ENCODE measurements around the gene LRRC10.

Gene LRRC10, protein sequence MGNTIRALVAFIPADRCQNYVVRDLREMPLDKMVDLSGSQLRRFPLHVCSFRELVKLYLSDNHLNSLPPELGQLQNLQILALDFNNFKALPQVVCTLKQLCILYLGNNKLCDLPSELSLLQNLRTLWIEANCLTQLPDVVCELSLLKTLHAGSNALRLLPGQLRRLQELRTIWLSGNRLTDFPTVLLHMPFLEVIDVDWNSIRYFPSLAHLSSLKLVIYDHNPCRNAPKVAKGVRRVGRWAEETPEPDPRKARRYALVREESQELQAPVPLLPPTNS

DNA sequence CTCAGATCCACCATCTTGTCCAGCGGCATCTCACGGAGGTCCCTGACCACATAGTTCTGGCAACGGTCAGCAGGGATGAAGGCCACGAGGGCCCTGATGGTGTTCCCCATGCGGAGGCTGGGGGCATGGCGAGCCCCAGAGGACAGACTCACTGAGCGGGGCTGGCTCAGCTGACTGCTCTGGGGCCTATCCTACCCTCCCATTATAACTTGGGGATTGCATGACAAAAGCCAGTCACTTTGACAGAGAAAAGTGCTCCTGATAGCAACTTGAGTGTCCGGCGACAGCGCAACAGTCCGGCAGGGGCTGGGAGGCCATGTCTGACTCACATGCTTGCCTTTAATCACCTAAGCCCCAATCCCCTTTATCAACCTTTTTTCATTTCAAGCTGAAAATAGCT, at the start of gene LRRC10:
LRRC10 (minus strand) TSS at position 179 of the 400 bp plus-strand sequence; CDS start at position 110, 69 bp downstream.
- DNase-seq (ENCODE audit: extremely low read depth in 1 of 2, low read depth in 1 of 2) = no peak

DNA sequence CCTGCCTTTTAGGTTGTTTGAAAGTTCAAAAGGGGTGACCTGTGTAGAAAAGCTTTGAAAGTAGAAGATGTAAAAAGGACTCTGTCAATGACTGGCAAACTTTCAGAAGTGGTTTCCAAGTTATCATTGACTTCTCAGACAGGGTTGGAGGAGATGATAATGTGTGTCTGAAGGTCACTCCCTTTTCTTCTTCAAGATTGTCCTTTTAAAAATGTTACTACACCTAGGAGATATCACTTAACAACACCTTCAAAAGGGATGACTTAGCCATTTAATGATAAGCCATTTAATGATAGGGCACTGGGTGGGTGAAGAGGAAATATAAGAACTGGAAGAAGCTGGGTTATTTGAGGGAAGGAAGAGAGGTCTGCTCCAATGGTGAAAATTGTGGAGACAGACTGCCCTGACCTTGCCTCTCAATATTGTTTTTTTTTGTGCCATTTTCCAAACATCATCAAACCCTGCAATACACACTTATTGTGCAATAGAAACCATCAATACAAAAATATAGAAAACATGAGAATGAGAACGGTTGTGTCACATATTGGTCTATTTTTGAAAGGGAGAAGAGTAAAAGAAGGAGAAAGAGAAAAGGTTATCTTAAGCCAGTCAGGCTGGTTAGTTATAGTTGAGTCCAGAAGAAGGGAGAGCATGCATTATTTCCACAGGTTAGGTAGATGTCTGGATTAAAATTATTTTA, 49.6 kb upstream of the LRRC10 start:
- no peak for DNase-seq (ENCODE audit: extremely low read depth in 1 of 2, low read depth in 1 of 2)

DNA sequence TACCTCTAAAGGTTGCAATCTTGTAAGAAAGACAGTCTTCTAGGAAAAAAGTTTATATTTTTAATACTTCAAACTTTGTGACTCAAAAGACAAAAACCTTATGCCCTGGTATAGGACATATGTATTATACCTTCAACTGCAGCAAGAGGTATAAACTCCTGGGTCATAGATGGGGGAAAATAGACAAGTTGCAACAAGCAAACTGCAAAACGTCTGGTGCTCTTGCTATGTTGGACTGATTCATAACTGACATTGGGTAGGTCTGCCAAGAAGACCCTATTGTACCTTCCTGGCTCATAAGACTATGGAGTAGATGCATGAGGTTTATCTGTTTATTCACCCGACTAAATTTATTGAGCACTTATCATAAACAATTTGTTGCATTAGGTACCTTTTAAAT, 47.5 kb upstream of the LRRC10 start:
- no peak for DNase-seq (ENCODE audit: extremely low read depth in 1 of 2, low read depth in 1 of 2)

DNA sequence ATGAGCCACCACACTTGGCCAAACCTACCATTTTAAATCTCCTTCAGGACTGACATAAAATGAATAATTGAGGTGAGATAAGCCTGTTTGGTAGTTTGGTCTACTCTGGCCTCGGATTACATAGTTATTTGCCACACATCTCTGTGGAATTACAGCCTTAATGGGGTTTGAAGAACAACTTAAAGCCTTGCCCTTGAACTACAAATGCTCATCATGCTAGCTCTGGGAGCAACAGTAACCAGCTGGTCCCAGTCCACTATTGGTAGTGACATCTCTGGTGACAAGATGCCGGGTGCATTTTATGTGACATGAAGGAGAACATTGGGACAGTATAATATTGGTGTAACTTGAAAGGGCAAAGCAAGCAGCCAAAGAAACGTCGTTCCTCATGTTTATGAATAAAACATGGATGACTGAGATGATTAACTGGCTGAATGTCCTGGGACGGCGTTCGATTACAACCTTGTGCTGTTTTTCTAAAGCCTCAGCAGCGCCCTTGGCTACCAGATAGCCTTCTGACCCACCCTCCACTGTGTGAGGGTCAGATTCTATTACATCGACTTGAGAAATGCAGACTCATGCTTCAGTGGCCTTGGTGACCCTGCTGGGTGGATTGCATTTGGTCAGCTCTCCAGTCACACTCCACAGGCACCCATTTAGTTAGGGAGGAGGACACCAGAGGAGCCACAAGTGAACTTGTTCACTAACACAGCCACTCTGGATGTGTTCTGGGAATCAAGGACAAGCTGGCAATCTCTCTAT, 46.9 kb upstream of the LRRC10 start:
- DNase-seq (ENCODE audit: extremely low read depth in 1 of 2, low read depth in 1 of 2) = no peak

DNA sequence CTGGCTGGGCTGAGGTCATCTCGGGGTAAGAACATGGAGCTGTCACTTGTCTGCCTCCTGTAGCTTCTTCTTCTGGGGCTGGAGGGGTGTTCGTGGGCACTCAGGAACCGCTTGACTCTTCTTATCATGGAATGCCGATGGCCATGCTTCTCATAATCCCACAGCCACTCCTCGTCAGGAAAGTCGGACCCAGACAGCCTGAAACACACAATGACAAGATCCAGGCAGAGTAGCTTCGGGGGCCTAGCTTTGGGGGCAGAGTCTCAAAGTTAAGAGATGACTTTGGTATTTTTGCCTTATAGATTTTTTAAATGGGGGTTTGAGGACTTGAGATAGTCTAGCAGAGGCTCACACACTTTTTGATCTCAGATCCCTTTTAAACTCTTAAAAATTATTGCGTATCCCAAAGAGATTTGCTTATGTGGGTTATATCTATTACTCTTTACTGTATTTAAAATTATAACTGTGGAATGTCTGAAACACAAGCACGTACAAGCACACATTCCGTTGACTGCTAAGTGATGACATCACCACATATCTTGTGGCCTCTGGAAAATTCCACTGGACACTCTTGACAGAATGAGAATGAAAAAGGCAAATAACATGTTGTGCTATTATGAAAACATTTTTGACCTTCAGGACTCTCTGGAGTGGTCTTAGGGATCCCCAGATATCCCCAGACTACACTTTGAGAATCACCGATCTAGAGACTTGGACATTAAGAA, 45.1 kb upstream of the LRRC10 start:
- DNase-seq (ENCODE audit: extremely low read depth in 1 of 2, low read depth in 1 of 2) = no peak

DNA sequence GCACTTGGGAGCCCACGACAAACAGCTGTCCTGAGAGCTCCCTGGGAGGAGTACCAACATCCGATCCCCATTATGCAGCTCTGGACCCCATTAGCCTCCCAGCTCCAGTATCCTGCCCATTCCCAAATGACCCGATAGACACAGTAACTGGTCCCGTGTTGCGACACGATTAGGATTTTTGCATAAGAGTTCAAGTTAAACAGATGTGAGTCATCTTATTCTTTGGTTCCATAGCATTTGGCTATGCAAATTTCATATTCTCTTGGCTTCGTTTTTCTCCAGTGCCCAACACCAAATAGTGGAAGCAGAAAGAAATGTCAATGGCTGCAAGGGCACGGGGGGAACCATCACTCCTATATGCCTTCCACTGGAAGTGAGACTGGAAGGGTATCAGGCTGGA, 43.0 kb upstream of the LRRC10 start:
- DNase-seq (ENCODE audit: extremely low read depth in 1 of 2, low read depth in 1 of 2) = no peak

DNA sequence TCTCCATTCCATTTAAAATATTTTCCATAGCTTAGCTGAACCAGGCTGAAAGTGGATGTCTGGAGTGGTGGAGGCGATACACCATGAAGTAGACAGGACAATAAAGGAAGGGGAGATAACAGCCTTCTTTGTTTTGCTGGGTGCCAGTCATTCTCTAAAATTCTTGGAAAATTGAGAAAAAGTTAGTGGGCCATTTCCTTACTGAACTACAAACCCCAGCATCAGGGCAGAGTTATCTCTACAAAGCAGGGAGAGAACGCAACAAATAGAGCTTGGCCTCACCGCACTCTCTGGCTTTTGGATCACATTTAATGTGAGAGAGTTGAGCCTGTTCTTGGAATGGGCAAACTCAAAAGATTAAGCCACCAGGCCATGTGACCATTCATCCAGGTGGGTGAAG, 41.2 kb upstream of the LRRC10 start:
- DNase-seq (ENCODE audit: extremely low read depth in 1 of 2, low read depth in 1 of 2) = no peak

DNA sequence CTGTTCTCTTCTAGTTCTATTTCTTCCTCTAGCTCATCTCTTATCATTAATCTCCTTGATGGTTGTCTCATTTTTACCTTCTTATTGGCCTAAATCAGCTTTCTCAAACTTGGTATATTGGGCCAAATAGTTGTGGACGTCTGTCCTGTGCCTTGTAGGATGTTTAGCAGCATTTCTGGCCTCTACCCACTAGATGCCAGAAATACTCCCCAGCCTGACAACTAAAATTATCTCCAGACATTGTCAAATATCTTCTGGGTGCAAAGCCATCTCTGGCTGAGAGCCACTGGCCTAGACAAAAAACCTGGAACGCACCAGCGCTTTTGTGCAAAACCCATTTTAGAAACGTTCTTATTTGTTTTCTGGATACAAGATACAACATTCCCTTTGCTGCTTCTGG, 38.8 kb upstream of the LRRC10 start:
- no peak for DNase-seq (ENCODE audit: extremely low read depth in 1 of 2, low read depth in 1 of 2)

DNA sequence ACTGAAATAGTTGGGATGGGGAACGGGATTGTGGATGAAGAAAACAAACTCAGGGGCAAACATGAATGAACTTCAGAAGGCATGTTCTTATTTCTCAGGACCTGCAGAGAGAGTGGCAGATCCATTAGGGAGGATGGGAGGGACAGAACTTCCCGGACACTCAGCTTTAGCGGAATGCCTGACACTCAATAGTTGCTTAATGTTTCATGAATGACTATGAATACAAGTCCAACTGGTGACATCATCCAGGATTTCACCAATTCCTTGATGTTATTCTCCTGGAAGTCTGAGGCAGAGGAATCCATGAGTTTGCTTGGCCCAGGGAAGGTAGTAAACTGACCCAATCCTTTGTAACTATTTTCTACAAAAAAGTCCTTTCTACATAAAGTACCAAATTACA, 37.8 kb upstream of the LRRC10 start:
- DNase-seq (ENCODE audit: extremely low read depth in 1 of 2, low read depth in 1 of 2) = no peak

DNA sequence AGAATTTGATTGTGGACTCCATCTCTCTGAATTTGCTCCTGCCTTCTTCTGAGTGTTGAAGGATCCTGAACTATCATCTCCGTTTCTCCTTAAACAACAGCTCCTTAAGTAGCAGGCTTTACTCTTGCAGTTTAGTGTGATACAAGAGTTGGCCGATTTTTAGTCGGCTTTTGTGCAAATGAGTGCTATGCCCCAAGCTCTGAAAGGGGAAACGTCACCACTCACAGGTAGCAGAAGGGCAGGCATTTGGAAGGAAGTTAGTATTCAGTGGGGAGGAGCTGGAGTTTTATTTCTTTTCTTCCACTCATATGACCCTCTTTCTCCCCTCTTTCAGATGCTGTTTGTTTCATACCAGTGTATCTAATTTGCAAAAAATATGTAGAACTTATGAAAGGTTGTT, 36.5 kb upstream of the LRRC10 start:
- DNase-seq (ENCODE audit: extremely low read depth in 1 of 2, low read depth in 1 of 2) = no peak

DNA sequence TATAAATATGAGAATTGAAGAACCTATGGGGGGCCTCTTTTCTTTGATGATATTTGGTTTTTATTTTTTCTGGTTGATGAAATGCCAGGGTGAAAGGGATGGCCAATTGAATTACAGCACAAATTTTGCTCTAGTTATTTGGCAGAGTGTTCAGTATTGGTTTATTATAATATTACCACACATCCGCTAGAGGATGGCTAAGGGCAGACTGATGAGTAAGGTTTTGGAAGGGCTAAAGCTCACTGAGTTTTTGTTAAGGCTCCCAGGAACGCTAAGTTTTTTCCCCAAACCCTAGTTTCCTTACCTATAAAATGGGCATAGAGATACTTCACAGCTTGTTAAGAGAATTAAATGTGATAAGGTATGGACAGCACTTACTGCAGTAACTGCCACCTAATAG, 34.3 kb upstream of the LRRC10 start:
- no peak for DNase-seq (ENCODE audit: extremely low read depth in 1 of 2, low read depth in 1 of 2)

DNA sequence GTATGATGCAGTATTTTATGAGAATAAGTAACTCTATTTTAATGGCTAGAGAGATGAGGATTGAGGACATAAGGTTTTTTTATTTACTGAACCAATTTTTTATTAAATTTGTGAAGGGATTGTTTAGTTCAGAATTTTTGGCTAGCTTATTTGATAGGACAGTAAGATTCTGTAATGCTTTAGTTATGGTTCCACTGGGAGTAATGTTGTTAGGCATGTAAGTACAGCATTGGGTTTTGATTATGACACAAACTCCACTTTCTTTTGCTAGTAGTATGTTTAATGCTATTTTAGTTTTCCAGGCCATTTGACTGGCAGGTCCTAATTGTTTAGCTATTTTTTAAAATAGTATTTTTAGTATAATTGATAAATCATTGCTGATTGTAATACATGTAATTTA, 33.8 kb upstream of the LRRC10 start:
- no peak for DNase-seq (ENCODE audit: extremely low read depth in 1 of 2, low read depth in 1 of 2)

DNA sequence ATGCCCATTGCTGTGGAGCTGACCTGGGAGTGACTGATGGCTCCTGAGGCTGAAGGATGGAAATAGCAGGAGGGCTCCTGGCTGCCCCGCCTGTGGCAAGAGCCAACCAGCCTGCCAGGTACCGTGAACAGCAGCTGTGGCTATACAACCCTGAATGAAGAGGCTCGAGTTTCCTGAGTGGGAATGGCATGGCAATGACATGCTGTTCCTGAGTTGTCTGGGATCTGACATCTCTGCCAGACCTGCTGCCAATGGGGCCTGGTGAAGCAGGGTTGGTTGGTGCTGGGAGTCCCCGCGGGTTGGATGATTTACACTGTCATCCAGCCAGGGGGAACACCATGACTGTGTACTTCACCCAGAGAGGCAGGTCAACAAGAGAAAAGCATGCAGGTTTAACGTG, 31.8 kb upstream of the LRRC10 start:
- DNase-seq (ENCODE audit: extremely low read depth in 1 of 2, low read depth in 1 of 2) = no peak

DNA sequence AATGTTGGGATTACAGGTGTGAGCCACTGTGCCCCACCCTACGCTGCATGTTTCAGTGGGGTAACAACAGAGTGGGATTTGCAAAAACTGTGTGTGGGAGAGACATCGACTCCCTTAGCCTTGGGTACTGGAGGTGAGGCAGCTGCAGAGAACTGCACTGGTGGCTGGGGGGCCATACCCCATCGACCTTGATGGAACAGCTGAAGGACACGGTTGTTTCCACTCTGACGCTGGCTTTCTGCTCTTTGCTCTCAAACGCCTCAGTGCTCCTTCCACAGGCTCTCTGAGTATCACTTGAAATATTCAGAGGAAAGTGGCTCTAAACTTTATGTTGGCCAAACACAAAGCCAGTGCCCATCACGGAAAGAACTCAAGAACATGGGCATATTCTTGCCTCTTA, 30.8 kb upstream of the LRRC10 start:
- DNase-seq (ENCODE audit: extremely low read depth in 1 of 2, low read depth in 1 of 2) = no peak

DNA sequence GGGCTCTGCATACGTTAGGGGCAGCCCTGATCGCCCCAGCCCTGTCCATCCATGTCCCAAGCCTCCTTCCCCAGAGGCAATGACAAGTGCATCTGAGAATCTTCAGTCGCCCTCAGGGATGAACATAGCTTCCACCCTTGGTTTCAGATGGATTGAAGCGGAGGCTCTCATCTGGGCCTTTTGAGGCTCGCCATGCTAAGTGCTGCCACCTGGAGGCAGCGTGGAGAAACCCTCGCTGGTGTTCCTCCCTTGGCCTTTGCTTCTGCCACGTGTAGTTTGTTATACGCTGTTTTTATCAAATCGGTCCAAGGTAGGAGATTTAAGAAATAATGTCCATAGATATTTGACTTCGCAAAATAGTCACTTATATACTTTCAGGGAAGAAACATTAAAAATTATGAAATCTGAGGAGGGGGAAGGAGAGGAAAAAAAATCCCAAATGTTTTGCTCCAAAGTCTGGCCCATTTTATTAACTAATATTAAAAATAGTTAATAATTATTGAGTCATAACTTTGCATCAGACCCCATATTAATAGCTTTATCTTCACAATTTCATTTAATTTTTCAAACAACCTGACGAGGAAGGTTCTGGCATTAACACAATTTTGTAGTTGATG, 28.8 kb upstream of the LRRC10 start:
- peak; percentile 1 to 46 for DNase-seq (ENCODE audit: extremely low read depth in 1 of 2, low read depth in 1 of 2)

DNA sequence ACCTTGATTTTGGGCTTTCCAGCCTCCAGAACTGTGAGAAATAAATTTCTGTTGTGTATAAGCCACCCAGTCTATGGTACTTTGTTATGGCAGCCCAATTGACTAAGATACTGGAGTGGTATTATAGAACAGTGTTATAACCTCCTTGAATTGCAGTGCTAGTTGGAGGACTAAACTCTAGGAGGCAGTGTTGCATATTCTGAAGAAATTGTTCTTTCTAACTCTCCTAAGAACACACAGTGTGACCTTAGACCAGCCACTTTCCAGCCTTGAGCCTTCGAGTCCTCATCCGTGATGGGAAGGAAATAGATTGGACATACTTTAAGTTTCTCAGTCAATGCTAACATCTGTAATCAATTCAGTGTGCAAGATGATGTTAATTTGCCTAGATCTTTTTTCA, 22.4 kb upstream of the LRRC10 start:
- DNase-seq (ENCODE audit: extremely low read depth in 1 of 2, low read depth in 1 of 2) = no peak

DNA sequence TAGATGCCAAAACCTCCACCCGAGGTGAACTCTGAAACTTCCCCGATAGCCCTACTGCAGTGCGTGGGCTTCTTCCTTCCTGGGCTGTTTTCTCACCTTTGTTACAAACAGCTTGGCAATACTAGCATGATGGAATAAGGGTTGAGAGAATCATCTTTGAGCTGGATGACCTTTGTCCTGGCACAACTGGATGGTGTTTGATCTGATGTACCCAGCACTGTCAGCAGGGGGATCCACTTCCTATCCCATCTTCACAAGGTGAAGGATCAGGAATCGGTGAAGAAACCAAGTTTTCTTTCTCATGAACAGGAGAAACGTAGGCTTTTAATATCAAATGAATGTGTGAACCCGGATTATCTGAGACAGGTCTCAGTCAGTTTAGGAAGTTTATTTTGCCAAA, 19.5 kb upstream of the LRRC10 start:
- DNase-seq (ENCODE audit: extremely low read depth in 1 of 2, low read depth in 1 of 2) = no peak

DNA sequence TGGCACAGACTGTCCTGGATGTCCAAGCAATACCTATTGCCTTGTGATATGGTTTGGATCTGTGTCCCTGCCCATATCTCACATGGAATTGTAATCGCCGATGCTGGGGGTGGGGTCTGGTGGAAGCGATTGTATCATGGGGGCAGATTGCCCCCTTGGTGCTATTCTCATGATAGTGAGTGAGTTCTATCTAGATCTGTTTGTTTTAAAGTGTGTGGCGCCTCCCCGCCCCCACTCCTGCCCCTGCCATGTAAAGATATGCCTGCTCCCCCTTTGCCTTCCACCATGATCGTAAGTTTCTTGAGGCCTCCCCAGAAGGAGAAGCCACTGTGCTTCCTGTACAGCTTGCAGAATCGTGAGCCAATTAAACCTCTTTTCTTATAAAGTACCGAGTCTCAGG, 16.8 kb upstream of the LRRC10 start:
- DNase-seq (ENCODE audit: extremely low read depth in 1 of 2, low read depth in 1 of 2) = no peak

DNA sequence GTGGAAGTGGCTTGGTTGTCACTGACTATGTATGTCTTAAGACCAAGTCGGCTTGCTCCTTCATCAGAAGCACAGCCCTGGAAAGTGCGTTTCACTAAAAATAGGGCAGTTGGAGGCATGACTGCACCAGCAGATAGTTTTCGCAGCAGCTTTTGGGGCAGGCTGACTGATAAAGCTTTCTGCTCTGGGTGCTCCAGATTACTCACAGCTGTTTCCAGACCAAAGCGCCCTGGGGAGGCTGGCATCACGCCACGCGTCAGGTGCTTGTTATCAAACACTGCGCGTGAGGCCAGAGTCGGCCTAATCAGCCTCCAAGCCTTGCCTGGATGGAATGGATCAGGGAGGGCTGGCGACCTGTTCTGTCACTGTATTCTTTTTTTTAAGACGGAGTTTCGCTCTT, 13.3 kb upstream of the LRRC10 start:
- no peak for DNase-seq (ENCODE audit: extremely low read depth in 1 of 2, low read depth in 1 of 2)

DNA sequence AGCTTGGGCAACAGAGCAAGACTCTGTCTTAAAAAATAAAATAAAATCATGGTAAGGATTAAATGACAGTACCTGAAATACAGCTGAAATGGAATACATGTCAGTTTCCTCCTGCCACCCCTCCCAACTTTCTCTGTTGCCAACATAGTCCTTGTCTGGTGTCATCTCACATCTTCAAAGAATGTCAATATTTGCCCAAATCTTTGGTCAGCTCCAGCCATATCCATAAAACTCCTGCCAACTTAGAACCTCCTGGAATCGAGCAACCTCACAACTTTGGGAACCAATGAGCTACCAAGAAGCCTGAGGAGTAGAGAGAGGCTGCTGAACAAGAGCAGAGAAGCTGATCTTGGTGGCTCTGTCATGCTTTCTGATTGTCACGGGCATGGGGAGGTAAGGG, 10.8 kb upstream of the LRRC10 start:
- no peak for DNase-seq (ENCODE audit: extremely low read depth in 1 of 2, low read depth in 1 of 2)

DNA sequence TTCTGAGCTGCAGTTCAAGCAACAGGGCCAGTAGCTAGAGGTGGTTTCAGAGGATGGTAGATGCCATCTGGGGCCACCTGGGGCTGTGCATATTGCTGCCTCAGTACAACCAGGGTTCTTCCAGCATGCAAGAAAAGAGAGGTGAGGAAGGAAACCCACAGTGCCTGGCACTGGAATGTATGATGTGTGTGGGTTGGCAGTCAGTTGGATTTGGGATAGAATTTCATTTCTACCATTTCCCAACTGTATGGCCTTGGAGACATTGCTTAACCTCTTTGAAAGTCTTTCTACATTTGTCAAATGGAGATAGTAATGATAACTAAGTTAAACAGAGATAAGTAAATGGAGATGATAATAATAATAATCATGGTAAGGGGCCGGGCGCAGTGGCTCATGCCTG, 10.2 kb upstream of the LRRC10 start:
- no peak for DNase-seq (ENCODE audit: extremely low read depth in 1 of 2, low read depth in 1 of 2)

Measured in activated CD8-positive, alpha-beta memory T cell treated with anti-CD3 and anti-CD28 coated beads for 1 hour (primary cell).